Measurements from ENCODE around the gene FOXN1. TPM values are rescaled to one million over a fixed set of nuclear protein-coding genes. Genes with fewer than 3 reads are reported as not detected.

The FOXN1 gene
- total RNA-seq, 4 donors from 2014 or later: not detected

DNA sequence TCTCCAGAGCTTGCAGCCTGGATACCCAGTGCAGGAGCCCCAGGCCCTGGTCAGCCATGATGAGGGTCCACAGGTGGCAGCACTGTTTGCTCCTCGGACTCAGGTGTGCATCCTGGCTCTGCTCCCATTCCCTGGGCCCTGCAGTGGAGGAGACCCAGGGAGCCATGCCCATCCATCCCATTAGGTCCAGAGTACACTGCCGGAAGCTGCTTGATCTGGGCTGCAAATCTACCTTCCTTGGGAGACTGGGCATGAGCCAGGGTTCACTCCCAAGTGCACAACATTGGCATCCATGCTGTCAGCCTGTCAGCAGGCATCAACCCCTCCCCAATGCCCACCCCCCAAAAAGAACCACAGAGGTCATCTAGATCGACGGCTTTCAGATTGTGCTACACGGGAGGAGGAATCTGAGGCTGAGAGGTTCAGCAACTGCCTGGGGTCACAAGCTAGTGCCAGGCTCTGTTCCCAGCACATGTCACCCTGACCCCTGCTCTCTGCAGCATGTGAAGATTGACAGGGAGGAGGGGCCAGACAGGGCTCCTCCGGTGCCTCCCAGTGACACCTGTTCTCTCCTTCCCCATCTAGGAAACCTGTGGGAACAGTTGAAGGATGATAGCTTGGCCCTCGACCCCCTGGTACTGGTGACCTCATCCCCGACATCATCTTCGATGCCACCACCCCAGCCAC is 30.5 kb downstream of the FOXN1 start:
- no peak for DNase-seq (ENCODE audit: low spot score in 2 of 2)
- TF ChIP-seq POLR2A (IDR thresholded peaks at IDR 0.05): no peak
- TF ChIP-seq, protein P1, sequence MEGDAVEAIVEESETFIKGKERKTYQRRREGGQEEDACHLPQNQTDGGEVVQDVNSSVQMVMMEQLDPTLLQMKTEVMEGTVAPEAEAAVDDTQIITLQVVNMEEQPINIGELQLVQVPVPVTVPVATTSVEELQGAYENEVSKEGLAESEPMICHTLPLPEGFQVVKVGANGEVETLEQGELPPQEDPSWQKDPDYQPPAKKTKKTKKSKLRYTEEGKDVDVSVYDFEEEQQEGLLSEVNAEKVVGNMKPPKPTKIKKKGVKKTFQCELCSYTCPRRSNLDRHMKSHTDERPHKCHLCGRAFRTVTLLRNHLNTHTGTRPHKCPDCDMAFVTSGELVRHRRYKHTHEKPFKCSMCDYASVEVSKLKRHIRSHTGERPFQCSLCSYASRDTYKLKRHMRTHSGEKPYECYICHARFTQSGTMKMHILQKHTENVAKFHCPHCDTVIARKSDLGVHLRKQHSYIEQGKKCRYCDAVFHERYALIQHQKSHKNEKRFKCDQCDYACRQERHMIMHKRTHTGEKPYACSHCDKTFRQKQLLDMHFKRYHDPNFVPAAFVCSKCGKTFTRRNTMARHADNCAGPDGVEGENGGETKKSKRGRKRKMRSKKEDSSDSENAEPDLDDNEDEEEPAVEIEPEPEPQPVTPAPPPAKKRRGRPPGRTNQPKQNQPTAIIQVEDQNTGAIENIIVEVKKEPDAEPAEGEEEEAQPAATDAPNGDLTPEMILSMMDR (IDR thresholded peaks at IDR 0.05): no peak
- TF ChIP-seq EP300 (IDR thresholded peaks at IDR 0.05): no peak
- H3K36me3 ChIP-seq: no peaks in the 10 kb centered on the region
- WGBS, 2 donors: 61 to 68% methylated on average over 9 of the region's 9 CpGs
- no peaks in the 10 kb centered on the region for H3K27me3 ChIP-seq
- no peaks in the 10 kb centered on the region for H3K9me3 ChIP-seq
- H3K4me1 ChIP-seq: no peaks in the 10 kb centered on the region
- no peak overlapping the region for H3K4me3 ChIP-seq
- H3K27ac ChIP-seq: no peak overlapping the region

DNA sequence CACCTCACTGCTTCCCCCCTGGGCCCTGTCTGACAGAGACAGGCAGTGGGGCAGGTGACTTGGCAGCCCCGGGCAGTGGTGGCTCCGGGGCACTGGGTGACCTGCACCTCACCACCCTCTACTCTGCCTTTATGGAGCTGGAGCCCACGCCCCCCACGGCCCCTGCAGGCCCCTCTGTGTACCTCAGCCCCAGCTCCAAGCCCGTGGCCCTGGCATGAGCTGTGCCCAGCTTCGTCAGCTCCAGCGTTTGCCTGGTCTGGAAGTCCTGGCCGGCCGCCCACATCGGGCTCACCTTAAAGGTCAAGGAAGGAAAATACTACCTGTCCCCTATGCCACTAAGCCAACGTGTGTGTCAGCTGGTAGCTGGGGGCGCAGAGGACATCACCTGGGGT is 31.1 kb downstream of the FOXN1 start:
- Histone ChIP-seq H3K36me3 (no peaks in the 10 kb centered on the region), H3K4me1 (no peaks in the 10 kb centered on the region), H3K9me3 (no peaks in the 10 kb centered on the region), H3K27ac (no peak overlapping the region), H3K4me3 (no peak overlapping the region), H3K27me3 (no peaks in the 10 kb centered on the region)
- WGBS, 2 donors: 75 to 76% methylated on average over 10 to 12 of the region's 12 CpGs
- no peak for DNase-seq (ENCODE audit: low spot score in 2 of 2)
- no peak for TF ChIP-seq POLR2A (IDR thresholded peaks at IDR 0.05)
- TF ChIP-seq, protein P1 (IDR thresholded peaks at IDR 0.05): no peak
- TF ChIP-seq EP300 (IDR thresholded peaks at IDR 0.05): no peak

DNA sequence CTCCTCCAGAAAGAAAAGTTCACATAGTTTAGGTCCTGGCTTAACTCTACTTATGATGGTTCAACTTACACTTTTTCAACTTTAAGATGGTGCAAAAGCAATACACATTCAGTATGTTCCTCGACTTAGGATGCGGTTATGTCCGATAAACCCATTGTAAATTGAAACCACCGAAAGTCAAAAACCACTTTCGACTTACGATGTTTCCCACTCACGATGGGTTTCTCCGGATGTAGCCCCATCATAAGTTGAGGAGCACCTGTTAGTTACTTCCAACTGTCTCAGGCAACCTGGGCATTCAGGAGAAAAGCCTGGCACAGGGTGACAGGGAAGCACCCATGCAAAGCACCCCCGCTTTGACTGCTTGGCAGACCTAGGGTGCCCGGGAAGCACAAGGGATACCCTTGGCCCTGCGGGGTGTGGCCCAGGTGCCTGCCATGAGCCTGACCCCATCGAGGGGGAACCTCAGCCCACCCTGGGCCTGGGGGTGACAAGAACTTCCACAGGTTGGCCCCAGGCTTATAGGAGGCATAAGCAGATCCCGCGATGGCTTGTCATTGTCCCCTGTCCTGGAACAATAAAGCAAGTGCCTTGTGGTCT is 32.2 kb downstream of the FOXN1 start:
- WGBS, 2 donors: 84 to 86% methylated on average over 14 of the region's 14 CpGs
- H3K9me3 ChIP-seq: no peaks in the 10 kb centered on the region
- DNase-seq (ENCODE audit: low spot score in 2 of 2): no peak
- no peaks in the 10 kb centered on the region for H3K27me3 ChIP-seq
- no peaks in the 10 kb centered on the region for H3K36me3 ChIP-seq
- no peaks in the 10 kb centered on the region for H3K4me1 ChIP-seq
- H3K4me3 ChIP-seq: no peak overlapping the region
- H3K27ac ChIP-seq: no peak overlapping the region
- TF ChIP-seq, protein P1 (IDR thresholded peaks at IDR 0.05): no peak
- no peak for TF ChIP-seq POLR2A (IDR thresholded peaks at IDR 0.05)
- TF ChIP-seq EP300 (IDR thresholded peaks at IDR 0.05): no peak

DNA sequence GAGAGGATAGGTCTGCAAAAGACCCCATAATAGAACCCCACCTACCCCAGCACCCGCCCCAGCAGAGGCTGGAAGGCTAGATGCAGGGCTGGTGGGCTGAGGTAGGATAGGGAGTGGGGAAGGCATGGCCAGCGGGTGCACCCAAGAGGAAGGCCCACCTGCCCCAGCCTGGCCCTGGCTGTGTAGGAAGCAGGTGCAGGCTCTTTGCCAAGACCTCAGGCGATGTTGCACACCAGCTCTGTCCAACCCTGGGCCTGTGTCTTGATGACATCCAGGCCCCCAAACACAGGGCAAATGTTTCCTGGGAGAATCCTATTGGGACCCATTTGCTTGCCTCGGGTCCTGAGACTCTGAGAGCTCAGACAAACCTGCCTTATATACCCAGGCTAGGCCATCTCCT is 34.1 kb downstream of the FOXN1 start:
- Histone ChIP-seq H3K4me1 (no peaks in the 10 kb centered on the region), H3K4me3 (no peak overlapping the region), H3K9me3 (no peaks in the 10 kb centered on the region), H3K36me3 (no peaks in the 10 kb centered on the region), H3K27me3 (no peaks in the 10 kb centered on the region), H3K27ac (no peak overlapping the region)
- 72 to 78% methylated on average over 1 to 2 of the region's 4 CpGs for WGBS, 2 donors
- no peak for TF ChIP-seq EP300 (IDR thresholded peaks at IDR 0.05)
- no peak for TF ChIP-seq POLR2A (IDR thresholded peaks at IDR 0.05)
- TF ChIP-seq, protein P1 (IDR thresholded peaks at IDR 0.05): no peak
- no peak for DNase-seq (ENCODE audit: low spot score in 2 of 2)

DNA sequence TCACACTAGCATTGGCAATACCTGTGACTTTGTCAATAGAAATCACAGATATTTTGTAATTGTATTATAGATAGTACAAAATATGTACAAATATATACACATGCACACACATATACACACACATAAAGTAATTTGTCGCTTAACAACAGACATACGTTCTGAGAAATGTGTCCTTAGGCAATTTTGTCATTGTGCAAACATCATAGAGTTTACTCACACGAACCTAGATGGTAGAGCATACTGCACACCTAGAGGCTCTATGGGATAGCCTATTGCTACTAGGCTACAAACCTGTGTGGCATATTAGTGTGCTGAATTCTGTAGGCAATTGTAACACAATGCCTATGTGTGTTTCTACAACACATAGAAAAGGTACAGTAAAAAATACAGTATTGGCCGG is 35.3 kb downstream of the FOXN1 start:
- DNase-seq (ENCODE audit: low spot score in 2 of 2): no peak
- H3K27me3 ChIP-seq: no peaks in the 10 kb centered on the region
- H3K27ac ChIP-seq: no peak overlapping the region
- no peaks in the 10 kb centered on the region for H3K9me3 ChIP-seq
- H3K36me3 ChIP-seq: no peaks in the 10 kb centered on the region
- H3K4me1 ChIP-seq: no peaks in the 10 kb centered on the region
- no peak overlapping the region for H3K4me3 ChIP-seq
- 88 to 90% methylated on average over 4 of the region's 4 CpGs for WGBS, 2 donors
- TF ChIP-seq, protein P1 (IDR thresholded peaks at IDR 0.05): no peak
- TF ChIP-seq POLR2A (IDR thresholded peaks at IDR 0.05): no peak
- TF ChIP-seq EP300 (IDR thresholded peaks at IDR 0.05): no peak
